ENCODE data around the gene PTGS1. TPM values are rescaled to one million over a fixed set of nuclear protein-coding genes. Genes with fewer than 3 reads are reported as not detected.

The PTGS1 gene
- polyA plus RNA-seq, 2 of the 4 experiments (the other 2 are of a cell fraction): 0.49 to 1.0 TPM

DNA sequence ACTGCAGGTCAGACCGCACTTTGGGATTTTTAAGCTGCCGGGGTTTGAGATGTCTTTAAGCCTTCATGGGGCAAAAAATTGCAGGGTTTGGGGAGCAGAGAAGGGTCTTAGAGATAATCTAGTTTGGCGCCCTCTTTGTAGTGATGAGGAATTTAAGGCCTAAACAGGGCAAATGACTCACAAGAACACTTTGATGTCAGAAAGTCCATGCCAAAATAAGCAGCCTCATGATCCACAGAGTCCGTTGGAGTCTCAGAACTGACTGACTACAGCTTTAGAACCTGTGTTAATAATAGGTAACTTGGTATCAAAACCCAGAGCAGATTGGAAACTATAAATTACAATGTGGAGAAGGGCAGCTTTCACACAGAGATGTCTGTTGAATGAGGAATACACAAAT, 35.9 kb upstream of the PTGS1 start:
- no peak for DNase-seq (ENCODE audit: low read depth in 1 of 2, low spot score in 1 of 2)
- H3K27ac ChIP-seq: no peak overlapping the region
- ATAC-seq: no peak
- no peak overlapping the region for H3K4me2 ChIP-seq
- CTCF ChIA-PET: interaction anchor here (0.6 to 2.3 kb wide), 3 partner anchors 27 to 236 kb away, joined by 3 to 10 read pairs (median 5); no protein-coding TSS in a partner anchor
- no peaks in the 10 kb centered on the region for H3K4me1 ChIP-seq
- no peaks in the 10 kb centered on the region for H3K9me3 ChIP-seq
- POLR2A ChIA-PET: no interaction called here
- 69% methylated on average over 4 of the region's 4 CpGs for WGBS (ENCODE audit: missing lambda C conversion rate)
- no peak for TF ChIP-seq FOSL2 (IDR thresholded peaks at IDR 0.05)
- no peak for TF ChIP-seq FOSL2 (CRISPR knock-in tag; IDR thresholded peaks at IDR 0.05)
- TF ChIP-seq, protein P1, sequence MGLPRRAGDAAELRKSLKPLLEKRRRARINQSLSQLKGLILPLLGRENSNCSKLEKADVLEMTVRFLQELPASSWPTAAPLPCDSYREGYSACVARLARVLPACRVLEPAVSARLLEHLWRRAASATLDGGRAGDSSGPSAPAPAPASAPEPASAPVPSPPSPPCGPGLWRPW (IDR thresholded peaks at IDR 0.05): no peak
- no peak for TF ChIP-seq RARB (CRISPR knock-in tag; IDR thresholded peaks at IDR 0.05)
- no peak for TF ChIP-seq RAD21 (conservative IDR thresholded peaks at IDR 0.05 in 1 of 2, IDR thresholded peaks at IDR 0.05 in 1 of 2)
- TF ChIP-seq, protein P2, sequence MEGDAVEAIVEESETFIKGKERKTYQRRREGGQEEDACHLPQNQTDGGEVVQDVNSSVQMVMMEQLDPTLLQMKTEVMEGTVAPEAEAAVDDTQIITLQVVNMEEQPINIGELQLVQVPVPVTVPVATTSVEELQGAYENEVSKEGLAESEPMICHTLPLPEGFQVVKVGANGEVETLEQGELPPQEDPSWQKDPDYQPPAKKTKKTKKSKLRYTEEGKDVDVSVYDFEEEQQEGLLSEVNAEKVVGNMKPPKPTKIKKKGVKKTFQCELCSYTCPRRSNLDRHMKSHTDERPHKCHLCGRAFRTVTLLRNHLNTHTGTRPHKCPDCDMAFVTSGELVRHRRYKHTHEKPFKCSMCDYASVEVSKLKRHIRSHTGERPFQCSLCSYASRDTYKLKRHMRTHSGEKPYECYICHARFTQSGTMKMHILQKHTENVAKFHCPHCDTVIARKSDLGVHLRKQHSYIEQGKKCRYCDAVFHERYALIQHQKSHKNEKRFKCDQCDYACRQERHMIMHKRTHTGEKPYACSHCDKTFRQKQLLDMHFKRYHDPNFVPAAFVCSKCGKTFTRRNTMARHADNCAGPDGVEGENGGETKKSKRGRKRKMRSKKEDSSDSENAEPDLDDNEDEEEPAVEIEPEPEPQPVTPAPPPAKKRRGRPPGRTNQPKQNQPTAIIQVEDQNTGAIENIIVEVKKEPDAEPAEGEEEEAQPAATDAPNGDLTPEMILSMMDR (IDR thresholded peaks at IDR 0.05): no peak
- TF ChIP-seq ZNF302 (CRISPR knock-in tag; IDR thresholded peaks at IDR 0.05): no peak
- TF ChIP-seq ZC3H11A (IDR thresholded peaks at IDR 0.05): no peak
- no peak for TF ChIP-seq HOXB5 (CRISPR knock-in tag; IDR thresholded peaks at IDR 0.05)
- no peak for TF ChIP-seq SREBF2 (IDR thresholded peaks at IDR 0.05)
- TF ChIP-seq RNF2 (IDR thresholded peaks at IDR 0.05; ENCODE audit: borderline replicate concordance, low read depth): no peak
- FAIRE-seq: no peak
- H3K4me3 ChIP-seq: no peak overlapping the region

DNA sequence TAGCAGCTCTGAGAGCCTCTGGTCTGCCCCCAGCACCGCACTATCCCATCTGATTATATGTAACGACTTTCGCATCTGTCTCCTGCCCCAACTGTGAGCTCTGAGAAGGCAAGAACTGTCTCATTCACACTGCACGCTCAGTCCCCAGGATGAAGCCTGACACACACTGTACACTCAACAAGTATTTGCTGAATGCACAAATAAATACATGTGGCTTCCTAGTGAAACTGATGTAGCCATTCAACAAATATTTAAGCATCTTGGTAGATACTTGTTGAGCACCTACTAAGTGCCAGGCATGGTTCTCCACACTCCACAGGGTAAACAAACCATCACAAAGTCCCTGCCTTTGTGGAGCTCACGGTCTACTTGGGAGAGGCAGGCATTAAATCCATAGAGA, 34.6 kb upstream of the PTGS1 start:
- FAIRE-seq (no peak), ATAC-seq (no peak), DNase-seq (ENCODE audit: low read depth in 1 of 2, low spot score in 1 of 2) (no peak)
- Histone ChIP-seq H3K4me2 (no peak overlapping the region), H3K4me3 (no peak overlapping the region), H3K27ac (no peak overlapping the region), H3K9me3 (no peaks in the 10 kb centered on the region), H3K4me1 (no peaks in the 10 kb centered on the region)
- TF ChIP-seq POLR2A (IDR thresholded peaks at IDR 0.05; ENCODE audit: low read length): no peak
- peak; percentile 14 for TF ChIP-seq MAFK (IDR thresholded peaks at IDR 0.05; ENCODE audit: partially characterized antibody)
- WGBS (ENCODE audit: missing lambda C conversion rate): 92% methylated on average over 5 of the region's 5 CpGs
- ChIA-PET CTCF (interaction anchor here (1.1 to 6.6 kb wide), 4 partner anchors 10 to 212 kb away, joined by 3 to 61 read pairs (median 20); no protein-coding TSS in a partner anchor), POLR2A (no interaction called here)

DNA sequence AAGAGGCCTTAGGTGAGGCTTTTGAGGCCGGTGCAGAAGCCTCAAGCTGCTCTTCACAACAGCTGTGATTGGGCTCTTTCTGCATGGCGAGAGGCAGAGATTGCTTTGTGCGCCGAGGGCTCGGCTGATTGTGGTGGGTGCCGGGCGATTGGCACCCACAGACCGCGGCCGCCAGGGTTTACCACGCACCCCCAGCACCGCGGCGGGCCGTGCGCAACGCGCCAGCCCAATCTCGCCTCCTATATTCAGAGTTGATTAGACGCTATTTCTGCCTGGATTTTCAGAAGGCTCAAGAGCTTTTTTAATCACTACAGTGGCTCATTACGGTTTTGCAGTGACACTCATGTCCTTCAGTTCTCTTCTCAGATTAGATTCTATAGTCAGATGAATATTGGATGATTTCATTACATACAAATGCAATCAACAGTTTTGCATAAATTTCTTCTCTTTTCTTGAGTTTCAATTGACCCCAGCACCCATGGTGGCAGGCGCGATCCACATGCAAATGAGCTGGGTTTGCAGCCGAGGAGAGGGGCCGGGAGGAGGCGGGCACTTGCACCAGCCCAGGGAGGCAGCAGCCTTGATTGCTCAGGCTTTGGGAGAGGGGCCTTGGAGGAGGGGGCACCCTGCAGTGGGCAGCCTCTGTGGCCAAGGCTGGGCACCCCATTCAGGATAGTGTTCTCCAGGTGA, 33.8 kb upstream of the PTGS1 start:
- DNase-seq (ENCODE audit: low read depth in 1 of 2, low spot score in 1 of 2) (no peak), FAIRE-seq (no peak), ATAC-seq (no peak)
- ChIA-PET POLR2A (no interaction called here), CTCF (interaction anchor here (1.6 to 6.6 kb wide), 4 partner anchors 10 to 238 kb away, joined by 5 to 61 read pairs (median 28); no protein-coding TSS in a partner anchor)
- no peak for TF ChIP-seq EHMT2 (IDR thresholded peaks at IDR 0.05; ENCODE audit: low read depth)
- TF ChIP-seq NR3C1 (IDR thresholded peaks at IDR 0.05): no peak
- TF ChIP-seq, protein P3, sequence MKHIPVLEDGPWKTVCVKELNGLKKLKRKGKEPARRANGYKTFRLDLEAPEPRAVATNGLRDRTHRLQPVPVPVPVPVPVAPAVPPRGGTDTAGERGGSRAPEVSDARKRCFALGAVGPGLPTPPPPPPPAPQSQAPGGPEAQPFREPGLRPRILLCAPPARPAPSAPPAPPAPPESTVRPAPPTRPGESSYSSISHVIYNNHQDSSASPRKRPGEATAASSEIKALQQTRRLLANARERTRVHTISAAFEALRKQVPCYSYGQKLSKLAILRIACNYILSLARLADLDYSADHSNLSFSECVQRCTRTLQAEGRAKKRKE (CRISPR knock-in tag; IDR thresholded peaks at IDR 0.05; ENCODE audit: low read depth): no peak
- TF ChIP-seq, protein P4, sequence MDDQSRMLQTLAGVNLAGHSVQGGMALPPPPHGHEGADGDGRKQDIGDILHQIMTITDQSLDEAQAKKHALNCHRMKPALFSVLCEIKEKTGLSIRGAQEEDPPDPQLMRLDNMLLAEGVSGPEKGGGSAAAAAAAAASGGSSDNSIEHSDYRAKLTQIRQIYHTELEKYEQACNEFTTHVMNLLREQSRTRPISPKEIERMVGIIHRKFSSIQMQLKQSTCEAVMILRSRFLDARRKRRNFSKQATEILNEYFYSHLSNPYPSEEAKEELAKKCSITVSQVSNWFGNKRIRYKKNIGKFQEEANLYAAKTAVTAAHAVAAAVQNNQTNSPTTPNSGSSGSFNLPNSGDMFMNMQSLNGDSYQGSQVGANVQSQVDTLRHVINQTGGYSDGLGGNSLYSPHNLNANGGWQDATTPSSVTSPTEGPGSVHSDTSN (IDR thresholded peaks at IDR 0.05): no peak
- no peak for TF ChIP-seq POLR2A (IDR thresholded peaks at IDR 0.05; ENCODE audit: low read length)
- TF ChIP-seq, protein P5, sequence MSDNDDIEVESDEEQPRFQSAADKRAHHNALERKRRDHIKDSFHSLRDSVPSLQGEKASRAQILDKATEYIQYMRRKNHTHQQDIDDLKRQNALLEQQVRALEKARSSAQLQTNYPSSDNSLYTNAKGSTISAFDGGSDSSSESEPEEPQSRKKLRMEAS (IDR thresholded peaks at IDR 0.05): no peak
- no peak for TF ChIP-seq ESRRA (IDR thresholded peaks at IDR 0.05; ENCODE audit: borderline replicate concordance, low read length)
- TF ChIP-seq POLR2AphosphoS2 (conservative IDR thresholded peaks at IDR 0.05; ENCODE audit: low read length): no peak
- no peak for TF ChIP-seq SREBF2 (IDR thresholded peaks at IDR 0.05)
- no peak for TF ChIP-seq CHD2 (IDR thresholded peaks at IDR 0.05; ENCODE audit: low read length, partially characterized antibody)
- TF ChIP-seq BHLHE40 (IDR thresholded peaks at IDR 0.05; ENCODE audit: low read depth, low read length): no peak
- no peak for TF ChIP-seq RAD21 (conservative IDR thresholded peaks at IDR 0.05 in 1 of 2, IDR thresholded peaks at IDR 0.05 in 1 of 2)
- TF ChIP-seq, protein P6, sequence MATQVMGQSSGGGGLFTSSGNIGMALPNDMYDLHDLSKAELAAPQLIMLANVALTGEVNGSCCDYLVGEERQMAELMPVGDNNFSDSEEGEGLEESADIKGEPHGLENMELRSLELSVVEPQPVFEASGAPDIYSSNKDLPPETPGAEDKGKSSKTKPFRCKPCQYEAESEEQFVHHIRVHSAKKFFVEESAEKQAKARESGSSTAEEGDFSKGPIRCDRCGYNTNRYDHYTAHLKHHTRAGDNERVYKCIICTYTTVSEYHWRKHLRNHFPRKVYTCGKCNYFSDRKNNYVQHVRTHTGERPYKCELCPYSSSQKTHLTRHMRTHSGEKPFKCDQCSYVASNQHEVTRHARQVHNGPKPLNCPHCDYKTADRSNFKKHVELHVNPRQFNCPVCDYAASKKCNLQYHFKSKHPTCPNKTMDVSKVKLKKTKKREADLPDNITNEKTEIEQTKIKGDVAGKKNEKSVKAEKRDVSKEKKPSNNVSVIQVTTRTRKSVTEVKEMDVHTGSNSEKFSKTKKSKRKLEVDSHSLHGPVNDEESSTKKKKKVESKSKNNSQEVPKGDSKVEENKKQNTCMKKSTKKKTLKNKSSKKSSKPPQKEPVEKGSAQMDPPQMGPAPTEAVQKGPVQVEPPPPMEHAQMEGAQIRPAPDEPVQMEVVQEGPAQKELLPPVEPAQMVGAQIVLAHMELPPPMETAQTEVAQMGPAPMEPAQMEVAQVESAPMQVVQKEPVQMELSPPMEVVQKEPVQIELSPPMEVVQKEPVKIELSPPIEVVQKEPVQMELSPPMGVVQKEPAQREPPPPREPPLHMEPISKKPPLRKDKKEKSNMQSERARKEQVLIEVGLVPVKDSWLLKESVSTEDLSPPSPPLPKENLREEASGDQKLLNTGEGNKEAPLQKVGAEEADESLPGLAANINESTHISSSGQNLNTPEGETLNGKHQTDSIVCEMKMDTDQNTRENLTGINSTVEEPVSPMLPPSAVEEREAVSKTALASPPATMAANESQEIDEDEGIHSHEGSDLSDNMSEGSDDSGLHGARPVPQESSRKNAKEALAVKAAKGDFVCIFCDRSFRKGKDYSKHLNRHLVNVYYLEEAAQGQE (IDR thresholded peaks at IDR 0.05): no peak
- 90% methylated on average over 26 of the region's 26 CpGs for WGBS (ENCODE audit: missing lambda C conversion rate)
- H3K4me1 ChIP-seq: no peaks in the 10 kb centered on the region
- no peaks in the 10 kb centered on the region for H3K9me3 ChIP-seq
- no peak overlapping the region for H3K27ac ChIP-seq
- no peak overlapping the region for H3K4me3 ChIP-seq
- H3K4me2 ChIP-seq: no peak overlapping the region
